ENCODE measurements around the gene SCGB3A1.

Gene SCGB3A1

GRCh38 chr5:180596668-180597231 lies 5.5 kb upstream of the SCGB3A1 start:
- TF ChIP-seq SIN3A (IDR thresholded peaks at IDR 0.05; ENCODE audit: borderline replicate concordance, insufficient read depth, low read length) (no peak), POLR2AphosphoS5 (IDR thresholded peaks at IDR 0.05; ENCODE audit: low read depth, low read length) (no peak), TAF1 (IDR thresholded peaks at IDR 0.05; ENCODE audit: borderline replicate concordance, insufficient read depth, low read length) (no peak), FOXP2 (optimal IDR thresholded peaks at IDR 0.05; ENCODE audit: borderline replicate concordance, extremely low read depth, extremely low read length, insufficient read depth) (no peak)
- TF ChIP-seq, protein P1, sequence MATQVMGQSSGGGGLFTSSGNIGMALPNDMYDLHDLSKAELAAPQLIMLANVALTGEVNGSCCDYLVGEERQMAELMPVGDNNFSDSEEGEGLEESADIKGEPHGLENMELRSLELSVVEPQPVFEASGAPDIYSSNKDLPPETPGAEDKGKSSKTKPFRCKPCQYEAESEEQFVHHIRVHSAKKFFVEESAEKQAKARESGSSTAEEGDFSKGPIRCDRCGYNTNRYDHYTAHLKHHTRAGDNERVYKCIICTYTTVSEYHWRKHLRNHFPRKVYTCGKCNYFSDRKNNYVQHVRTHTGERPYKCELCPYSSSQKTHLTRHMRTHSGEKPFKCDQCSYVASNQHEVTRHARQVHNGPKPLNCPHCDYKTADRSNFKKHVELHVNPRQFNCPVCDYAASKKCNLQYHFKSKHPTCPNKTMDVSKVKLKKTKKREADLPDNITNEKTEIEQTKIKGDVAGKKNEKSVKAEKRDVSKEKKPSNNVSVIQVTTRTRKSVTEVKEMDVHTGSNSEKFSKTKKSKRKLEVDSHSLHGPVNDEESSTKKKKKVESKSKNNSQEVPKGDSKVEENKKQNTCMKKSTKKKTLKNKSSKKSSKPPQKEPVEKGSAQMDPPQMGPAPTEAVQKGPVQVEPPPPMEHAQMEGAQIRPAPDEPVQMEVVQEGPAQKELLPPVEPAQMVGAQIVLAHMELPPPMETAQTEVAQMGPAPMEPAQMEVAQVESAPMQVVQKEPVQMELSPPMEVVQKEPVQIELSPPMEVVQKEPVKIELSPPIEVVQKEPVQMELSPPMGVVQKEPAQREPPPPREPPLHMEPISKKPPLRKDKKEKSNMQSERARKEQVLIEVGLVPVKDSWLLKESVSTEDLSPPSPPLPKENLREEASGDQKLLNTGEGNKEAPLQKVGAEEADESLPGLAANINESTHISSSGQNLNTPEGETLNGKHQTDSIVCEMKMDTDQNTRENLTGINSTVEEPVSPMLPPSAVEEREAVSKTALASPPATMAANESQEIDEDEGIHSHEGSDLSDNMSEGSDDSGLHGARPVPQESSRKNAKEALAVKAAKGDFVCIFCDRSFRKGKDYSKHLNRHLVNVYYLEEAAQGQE (IDR thresholded peaks at IDR 0.05; ENCODE audit: insufficient read depth in 1 of 2, low read depth in 2 of 2, low read length in 2 of 2) = no peak

DNA sequence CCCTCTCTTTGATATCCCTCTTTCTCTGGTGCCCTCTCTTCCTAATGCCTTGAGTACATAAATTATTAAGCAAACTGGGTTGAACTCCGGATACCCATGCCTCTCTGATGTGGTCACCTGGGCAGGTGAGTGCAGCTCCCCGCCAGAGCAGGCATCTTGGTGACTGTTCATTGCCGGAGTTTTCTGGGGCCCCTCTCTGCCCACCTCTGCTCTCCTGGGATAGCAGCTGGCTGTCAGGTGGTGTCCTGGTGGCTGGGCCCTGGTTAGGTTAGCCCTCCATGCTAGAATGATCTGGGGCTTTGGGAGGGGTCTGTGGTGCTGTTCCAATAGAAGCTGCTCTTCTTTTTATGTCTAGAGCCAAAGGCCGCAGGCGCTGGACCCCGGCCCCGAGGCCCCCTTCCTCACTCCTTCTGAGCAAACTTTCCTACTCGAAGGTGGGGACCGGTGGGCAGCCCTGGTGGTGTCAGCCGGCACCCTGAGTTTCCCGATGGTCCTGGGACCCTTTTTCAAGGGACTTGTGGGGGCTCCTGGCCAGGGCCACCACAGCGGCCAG lies 4.9 kb upstream of the SCGB3A1 start:
- TF ChIP-seq TAF1 (IDR thresholded peaks at IDR 0.05; ENCODE audit: borderline replicate concordance, insufficient read depth, low read length) (no peak), POLR2AphosphoS5 (IDR thresholded peaks at IDR 0.05; ENCODE audit: low read depth, low read length) (no peak)

DNA sequence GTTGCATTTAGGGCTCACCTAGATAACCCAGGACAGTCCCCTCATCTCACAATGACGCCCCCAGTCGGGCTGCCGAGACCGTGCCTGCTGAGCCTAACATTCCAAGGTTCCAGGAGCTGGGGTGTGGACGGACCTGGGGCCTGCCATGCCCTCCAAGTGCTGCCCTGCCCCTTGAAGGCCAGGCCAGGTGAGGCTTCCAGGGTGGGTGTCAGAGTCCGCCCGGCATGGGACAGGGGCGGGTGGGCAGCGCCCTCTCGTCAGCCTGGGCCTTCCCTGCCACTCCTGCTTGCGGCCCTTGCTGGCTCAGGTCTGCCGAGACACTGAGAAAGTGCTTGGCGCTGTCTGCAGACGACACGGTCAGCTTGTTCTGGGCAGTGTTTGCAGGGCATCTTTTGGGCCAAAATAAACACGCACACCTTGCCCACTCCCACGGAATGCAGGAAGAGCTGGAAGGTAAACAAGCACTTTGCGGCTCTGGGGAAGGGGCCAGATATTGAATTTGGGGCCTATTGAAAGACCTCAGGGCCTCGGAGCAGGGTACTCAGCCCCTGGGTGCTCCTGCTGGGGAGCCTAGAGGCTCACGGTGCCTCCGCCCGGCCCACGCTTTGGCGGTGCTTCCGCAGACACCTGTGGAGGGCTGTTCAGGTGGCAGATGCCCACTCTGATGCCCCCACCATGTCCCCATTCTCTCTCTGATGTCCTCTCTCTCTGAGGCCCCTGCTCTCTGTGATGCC lies 4.2 kb upstream of the SCGB3A1 start:
- no peak for TF ChIP-seq FOXP2 (optimal IDR thresholded peaks at IDR 0.05; ENCODE audit: borderline replicate concordance, extremely low read depth, extremely low read length, insufficient read depth)
- TF ChIP-seq TAF1 (IDR thresholded peaks at IDR 0.05; ENCODE audit: borderline replicate concordance, insufficient read depth, low read length) = no peak
- TF ChIP-seq POLR2AphosphoS5 (IDR thresholded peaks at IDR 0.05; ENCODE audit: low read depth, low read length) = no peak
- TF ChIP-seq, protein P1 (IDR thresholded peaks at IDR 0.05; ENCODE audit: insufficient read depth in 1 of 2, low read depth in 2 of 2, low read length in 2 of 2) = no peak

GRCh38 chr5:180595046-180595379 lies 3.7 kb upstream of the SCGB3A1 start:
- TF ChIP-seq FOXP2 (optimal IDR thresholded peaks at IDR 0.05; ENCODE audit: borderline replicate concordance, extremely low read depth, extremely low read length, insufficient read depth) (no peak), SIN3A (IDR thresholded peaks at IDR 0.05; ENCODE audit: borderline replicate concordance, insufficient read depth, low read length) (no peak)
- TF ChIP-seq, protein P1 (IDR thresholded peaks at IDR 0.05; ENCODE audit: insufficient read depth in 1 of 2, low read depth in 2 of 2, low read length in 2 of 2) = no peak

DNA sequence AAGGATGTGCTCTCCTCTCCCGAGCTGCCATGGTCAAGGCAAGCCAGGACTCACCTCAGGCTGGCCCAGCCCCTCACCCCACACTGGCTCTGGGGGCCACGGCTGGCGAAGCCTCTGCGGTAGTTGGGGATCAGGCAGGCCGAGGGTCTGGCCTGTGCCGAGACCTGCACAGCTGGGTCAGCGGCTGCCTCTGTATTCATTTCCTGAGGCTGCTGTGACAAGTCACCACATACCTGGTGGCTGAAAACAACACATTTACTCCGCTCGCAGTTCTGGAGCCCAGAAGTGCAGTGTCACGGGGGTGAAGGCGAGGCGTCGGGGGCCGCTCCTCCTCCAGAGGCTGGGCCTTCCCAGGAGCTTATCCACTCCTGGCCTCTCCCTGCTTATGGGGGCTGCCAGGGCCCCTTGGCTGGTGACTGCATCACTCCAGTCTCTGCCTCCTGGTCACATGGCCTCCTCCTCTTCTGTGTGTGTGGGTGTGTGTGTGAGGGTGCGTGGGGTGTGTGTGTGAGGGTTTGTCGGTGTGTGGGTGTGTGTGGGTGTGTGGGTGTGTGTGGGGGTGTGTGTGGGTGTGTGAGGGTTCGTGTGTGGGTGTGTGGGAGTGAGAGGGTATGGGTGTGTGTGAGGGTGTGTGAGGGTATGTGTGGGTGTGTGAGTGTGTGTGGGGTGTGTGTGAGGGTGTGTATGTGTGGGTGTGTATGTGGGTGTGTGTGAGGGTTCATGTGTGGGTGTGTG lies 3.2 kb upstream of the SCGB3A1 start:
- no peak for TF ChIP-seq TAF1 (IDR thresholded peaks at IDR 0.05; ENCODE audit: borderline replicate concordance, insufficient read depth, low read length)
- no peak for TF ChIP-seq POLR2AphosphoS5 (IDR thresholded peaks at IDR 0.05; ENCODE audit: low read depth, low read length)
- TF ChIP-seq FOXP2 (optimal IDR thresholded peaks at IDR 0.05; ENCODE audit: borderline replicate concordance, extremely low read depth, extremely low read length, insufficient read depth) = no peak
- TF ChIP-seq SIN3A (IDR thresholded peaks at IDR 0.05; ENCODE audit: borderline replicate concordance, insufficient read depth, low read length) = no peak
- TF ChIP-seq, protein P1 (IDR thresholded peaks at IDR 0.05; ENCODE audit: insufficient read depth in 1 of 2, low read depth in 2 of 2, low read length in 2 of 2) = no peak

Measured in PFSK-1 (cell line).